Vagina (tissue), 2 donors: Measurements from ENCODE around the gene SLC38A2.

ENCODE experiments used
- POLR2A ChIP-seq, 2 donors: fragments of 450-650 bp; IDR thresholded peaks; one replicate each; pipeline ENCODE4 v1.6.1; 2017; ENCODE audit warnings: antibody characterized with exemption in 2 of 2, mild to moderate bottlenecking in 2 of 2, moderate library complexity in 2 of 2
- TF ChIP-seq, protein P1 (sequence below), 3 experiments: fragments of 450-650 bp in 2 of 3; fragments of 200-600 bp in 1 of 3; sonication (generic) in 1 of 3; IDR thresholded peaks; one replicate each; pipeline ENCODE4 v1.5.1; 2017 to 2019; ENCODE audit warnings: antibody characterized with exemption in 3 of 3, mild to moderate bottlenecking in 2 of 3, moderate library complexity in 2 of 3

DNA sequence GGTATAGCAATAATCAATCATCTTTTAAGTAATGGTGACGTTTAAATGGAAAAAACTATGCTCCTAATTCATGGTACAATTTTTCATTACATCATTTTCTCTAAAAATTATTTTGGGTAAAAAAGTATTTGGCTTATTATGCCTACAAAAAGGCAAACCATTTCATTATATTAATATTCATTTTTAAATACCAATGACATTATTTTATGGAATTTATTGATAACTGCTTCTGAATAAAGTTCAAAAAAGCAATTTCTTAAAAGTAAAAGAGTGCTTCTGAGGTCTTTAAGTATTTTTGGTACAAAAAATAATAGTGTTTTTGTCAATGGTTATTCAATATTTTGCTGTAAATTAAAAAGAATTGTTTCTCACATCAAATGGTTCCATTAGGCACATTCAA is 12.2 kb downstream of the SLC38A2 start:
- TF ChIP-seq, protein P1, sequence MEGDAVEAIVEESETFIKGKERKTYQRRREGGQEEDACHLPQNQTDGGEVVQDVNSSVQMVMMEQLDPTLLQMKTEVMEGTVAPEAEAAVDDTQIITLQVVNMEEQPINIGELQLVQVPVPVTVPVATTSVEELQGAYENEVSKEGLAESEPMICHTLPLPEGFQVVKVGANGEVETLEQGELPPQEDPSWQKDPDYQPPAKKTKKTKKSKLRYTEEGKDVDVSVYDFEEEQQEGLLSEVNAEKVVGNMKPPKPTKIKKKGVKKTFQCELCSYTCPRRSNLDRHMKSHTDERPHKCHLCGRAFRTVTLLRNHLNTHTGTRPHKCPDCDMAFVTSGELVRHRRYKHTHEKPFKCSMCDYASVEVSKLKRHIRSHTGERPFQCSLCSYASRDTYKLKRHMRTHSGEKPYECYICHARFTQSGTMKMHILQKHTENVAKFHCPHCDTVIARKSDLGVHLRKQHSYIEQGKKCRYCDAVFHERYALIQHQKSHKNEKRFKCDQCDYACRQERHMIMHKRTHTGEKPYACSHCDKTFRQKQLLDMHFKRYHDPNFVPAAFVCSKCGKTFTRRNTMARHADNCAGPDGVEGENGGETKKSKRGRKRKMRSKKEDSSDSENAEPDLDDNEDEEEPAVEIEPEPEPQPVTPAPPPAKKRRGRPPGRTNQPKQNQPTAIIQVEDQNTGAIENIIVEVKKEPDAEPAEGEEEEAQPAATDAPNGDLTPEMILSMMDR (IDR thresholded peaks at IDR 0.05), result no peak
- TF ChIP-seq POLR2A (IDR thresholded peaks at IDR 0.05), result no peak
